MG63 (cell line): ENCODE data around the gene NHSL2. TPM values are rescaled to one million over a fixed set of nuclear protein-coding genes. Genes with fewer than 3 reads are reported as not detected.

Source experiments
- DNase-seq: peaks from one replicate; pipeline ENCODE4 v3.0.0-alpha.2; 2020
- H3K27me3 ChIP-seq: fragments of 250-450 bp; sonication (Bioruptor Pico); 2 replicates; pipeline ENCODE4 v1.5.1; 2020; ENCODE audit warnings: mild to moderate bottlenecking, moderate library complexity
- H3K36me3 ChIP-seq: fragments of 250-450 bp; sonication (Bioruptor Pico); 2 replicates; pipeline ENCODE4 v1.5.1; 2020; ENCODE audit warnings: mild to moderate bottlenecking, moderate library complexity
- H3K4me3 ChIP-seq: fragments of 250-450 bp; sonication (Bioruptor Pico); 2 replicates; pipeline ENCODE4 v1.5.1; 2020; ENCODE audit warnings: mild to moderate bottlenecking, moderate library complexity
- H3K9me3 ChIP-seq: fragments of 250-450 bp; sonication (Bioruptor Pico); 2 replicates; pipeline ENCODE4 v1.5.1; 2020; ENCODE audit warnings: mild to moderate bottlenecking, moderate library complexity
- total RNA-seq: library from RNA; depleted of rRNA; stranded (reverse); fragments of >200 nt; shearing (Covaris generic); gene quantifications from 2 replicates; pipeline ENCODE4 v1.2.3, GENCODE V29; 2014; ENCODE audit warnings: low replicate concordance

Gene NHSL2
- total RNA-seq, 1 experiment from 2014 or later = not detected

GRCh38 chrX:72094894-72095293, 184.2 kb downstream of the NHSL2 start:
- DNase-seq = no peak
- Histone ChIP-seq H3K9me3 (no peaks in the 10 kb centered on the region), H3K27me3 (no peaks in the 10 kb centered on the region), H3K36me3 (no peaks in the 10 kb centered on the region), H3K4me3 (no peak overlapping the region)

GRCh38 chrX:72095370-72095769, 184.7 kb downstream of the NHSL2 start:
- Histone ChIP-seq H3K4me3 (no peak overlapping the region), H3K27me3 (no peaks in the 10 kb centered on the region), H3K36me3 (no peaks in the 10 kb centered on the region), H3K9me3 (no peaks in the 10 kb centered on the region)
- no peak for DNase-seq

- H3K4me3 ChIP-seq = no peak overlapping the region
- no peaks in the 10 kb centered on the region for H3K9me3 ChIP-seq
- DNase-seq = no peak
- H3K27me3 ChIP-seq = no peaks in the 10 kb centered on the region
- no peaks in the 10 kb centered on the region for H3K36me3 ChIP-seq
Measured at GRCh38 chrX:72097098-72097497, 186.5 kb downstream of the NHSL2 start.

GRCh38 chrX:72100051-72100755, 189.6 kb downstream of the NHSL2 start:
- no peaks in the 10 kb centered on the region for H3K36me3 ChIP-seq

GRCh38 chrX:72100824-72101351, 190.2 kb downstream of the NHSL2 start:
- Histone ChIP-seq H3K36me3 (no peaks in the 10 kb centered on the region), H3K4me3 (no peak overlapping the region), H3K9me3 (no peaks in the 10 kb centered on the region), H3K27me3 (no peaks in the 10 kb centered on the region)
- DNase-seq = no peak

More at GRCh38 chrX:72100051-72100755, 189.6 kb downstream of the NHSL2 start:
- H3K4me3 ChIP-seq = no peak overlapping the region
- DNase-seq = no peak
- no peaks in the 10 kb centered on the region for H3K9me3 ChIP-seq
- H3K27me3 ChIP-seq = no peaks in the 10 kb centered on the region

- Histone ChIP-seq H3K27me3 (no peaks in the 10 kb centered on the region), H3K9me3 (no peaks in the 10 kb centered on the region), H3K36me3 (no peaks in the 10 kb centered on the region), H3K4me3 (no peak overlapping the region)
- no peak for DNase-seq
Measured at GRCh38 chrX:72101597-72102037, 191.0 kb downstream of the NHSL2 start.

GRCh38 chrX:72102126-72102525, 191.5 kb downstream of the NHSL2 start:
- no peak for DNase-seq
- H3K9me3 ChIP-seq = no peaks in the 10 kb centered on the region
- H3K27me3 ChIP-seq = no peaks in the 10 kb centered on the region
- no peaks in the 10 kb centered on the region for H3K36me3 ChIP-seq
- H3K4me3 ChIP-seq = no peak overlapping the region

GRCh38 chrX:72102760-72103159, 192.1 kb downstream of the NHSL2 start:
- H3K9me3 ChIP-seq = no peaks in the 10 kb centered on the region
- no peaks in the 10 kb centered on the region for H3K36me3 ChIP-seq
- no peak overlapping the region for H3K4me3 ChIP-seq
- no peaks in the 10 kb centered on the region for H3K27me3 ChIP-seq
- no peak for DNase-seq

- no peak overlapping the region for H3K4me3 ChIP-seq
- no peaks in the 10 kb centered on the region for H3K27me3 ChIP-seq
- no peak for DNase-seq
- no peaks in the 10 kb centered on the region for H3K36me3 ChIP-seq
- H3K9me3 ChIP-seq = no peaks in the 10 kb centered on the region
Measured at GRCh38 chrX:72105436-72105835, 194.8 kb downstream of the NHSL2 start.

- H3K4me3 ChIP-seq = no peak overlapping the region
- no peaks in the 10 kb centered on the region for H3K27me3 ChIP-seq
- no peaks in the 10 kb centered on the region for H3K9me3 ChIP-seq
- no peaks in the 10 kb centered on the region for H3K36me3 ChIP-seq
- DNase-seq = peak; percentile 59
Measured at GRCh38 chrX:72107320-72107719, 196.7 kb downstream of the NHSL2 start.

GRCh38 chrX:72107841-72108595, 197.4 kb downstream of the NHSL2 start:
- no peak for DNase-seq
- Histone ChIP-seq H3K9me3 (no peaks in the 10 kb centered on the region), H3K4me3 (no peak overlapping the region), H3K36me3 (no peaks in the 10 kb centered on the region), H3K27me3 (no peaks in the 10 kb centered on the region)

- no peaks in the 10 kb centered on the region for H3K36me3 ChIP-seq
- no peak overlapping the region for H3K4me3 ChIP-seq
- H3K27me3 ChIP-seq = no peaks in the 10 kb centered on the region
- no peaks in the 10 kb centered on the region for H3K9me3 ChIP-seq
- DNase-seq = no peak
Measured at GRCh38 chrX:72108666-72109065, 198.0 kb downstream of the NHSL2 start.

- no peak for DNase-seq
- H3K9me3 ChIP-seq = no peaks in the 10 kb centered on the region
Measured at GRCh38 chrX:72110051-72110875, 199.6 kb downstream of the NHSL2 start.

GRCh38 chrX:72110876-72111708, 200.4 kb downstream of the NHSL2 start:
- Histone ChIP-seq H3K27me3 (no peaks in the 10 kb centered on the region), H3K9me3 (no peaks in the 10 kb centered on the region), H3K4me3 (no peak overlapping the region), H3K36me3 (no peaks in the 10 kb centered on the region)
- no peak for DNase-seq

More at GRCh38 chrX:72110051-72110875, 199.6 kb downstream of the NHSL2 start:
- Histone ChIP-seq H3K36me3 (no peaks in the 10 kb centered on the region), H3K4me3 (no peak overlapping the region), H3K27me3 (no peaks in the 10 kb centered on the region)

- Histone ChIP-seq H3K27me3 (no peaks in the 10 kb centered on the region), H3K36me3 (no peaks in the 10 kb centered on the region), H3K9me3 (no peaks in the 10 kb centered on the region), H3K4me3 (no peak overlapping the region)
- no peak for DNase-seq
Measured at GRCh38 chrX:72113461-72113860, 202.8 kb downstream of the NHSL2 start.

- H3K9me3 ChIP-seq = no peaks in the 10 kb centered on the region
- H3K4me3 ChIP-seq = no peak overlapping the region
- no peaks in the 10 kb centered on the region for H3K27me3 ChIP-seq
- no peaks in the 10 kb centered on the region for H3K36me3 ChIP-seq
- DNase-seq = no peak
Measured at GRCh38 chrX:72114306-72114705, 203.7 kb downstream of the NHSL2 start.
